CD4-positive, alpha-beta T cell treated with Interleukin-4 for 4 hours (primary cell): ENCODE results near the gene LRRTM2.

ENCODE experiments used
- DNase-seq: peaks from one replicate; pipeline ENCODE4 v3.0.0-alpha.2; 2020

Gene LRRTM2

GRCh38 chr5:138833726-138834480, 41.2 kb downstream of the LRRTM2 start:
- no peak for DNase-seq

GRCh38 chr5:138833080-138833479, 42.1 kb downstream of the LRRTM2 start:
- DNase-seq = no peak

DNA sequence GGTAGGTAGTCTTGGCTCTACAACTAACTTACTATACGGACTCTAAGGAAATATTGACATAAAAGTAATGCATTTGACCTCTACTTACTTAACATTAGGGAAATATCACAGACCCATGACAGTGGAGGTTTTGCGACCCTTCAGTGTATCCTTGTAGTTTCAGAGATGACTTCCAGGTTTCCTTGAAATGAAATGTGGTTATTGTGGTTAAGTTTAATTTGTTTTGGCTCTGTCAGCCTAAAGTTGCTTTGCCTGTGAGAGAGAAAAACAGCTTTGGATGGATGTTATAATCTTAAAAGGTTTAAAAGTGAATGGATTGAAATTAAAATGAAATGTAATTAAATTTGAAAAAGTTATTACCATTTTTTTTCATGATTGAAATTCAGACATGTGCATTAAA, 42.9 kb downstream of the LRRTM2 start:
- no peak for DNase-seq

- no peak for DNase-seq
Observed at GRCh38 chr5:138831703-138832102, 43.4 kb downstream of the LRRTM2 start.

DNA sequence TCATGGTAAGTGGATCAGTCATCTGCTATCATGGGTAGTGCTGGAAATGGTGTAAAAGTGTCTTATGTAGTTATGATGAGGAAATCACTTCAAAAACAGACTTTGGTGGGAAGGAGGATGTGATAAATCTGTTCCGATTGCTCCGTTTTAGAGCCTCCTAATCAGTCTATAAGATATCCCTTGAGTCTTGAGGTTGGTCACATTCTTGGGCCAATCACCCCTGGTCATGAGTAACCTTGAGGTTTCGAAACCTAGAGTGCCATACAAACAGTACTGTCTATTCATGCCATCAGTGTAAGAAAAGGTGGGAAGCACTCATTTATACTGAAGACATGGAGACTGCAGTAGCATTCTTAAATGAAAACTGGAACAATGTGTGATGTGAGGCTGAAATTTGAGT, 45.8 kb downstream of the LRRTM2 start:
- DNase-seq = no peak

- no peak for DNase-seq
Observed at GRCh38 chr5:138828556-138828955, 46.6 kb downstream of the LRRTM2 start.

- no peak for DNase-seq
Observed at GRCh38 chr5:138824924-138825863, 49.9 kb downstream of the LRRTM2 start.

DNA sequence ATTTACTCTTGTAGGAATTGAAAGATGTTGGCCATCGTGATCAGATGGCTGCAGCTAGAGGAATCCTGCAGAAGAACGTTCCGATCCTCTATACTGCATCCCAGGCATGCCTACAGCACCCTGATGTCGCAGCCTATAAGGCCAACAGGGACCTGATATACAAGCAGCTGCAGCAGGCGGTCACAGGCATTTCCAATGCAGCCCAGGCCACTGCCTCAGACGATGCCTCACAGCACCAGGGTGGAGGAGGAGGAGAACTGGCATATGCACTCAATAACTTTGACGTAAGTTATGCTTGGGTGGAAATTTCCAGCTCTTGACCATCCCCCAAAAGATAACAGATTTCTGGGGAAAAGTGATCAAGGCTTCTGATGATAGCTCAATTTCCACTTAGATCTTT, 50.6 kb downstream of the LRRTM2 start:
- DNase-seq = no peak

GRCh38 chr5:138820695-138821094, 54.4 kb downstream of the LRRTM2 start:
- no peak for DNase-seq

DNA sequence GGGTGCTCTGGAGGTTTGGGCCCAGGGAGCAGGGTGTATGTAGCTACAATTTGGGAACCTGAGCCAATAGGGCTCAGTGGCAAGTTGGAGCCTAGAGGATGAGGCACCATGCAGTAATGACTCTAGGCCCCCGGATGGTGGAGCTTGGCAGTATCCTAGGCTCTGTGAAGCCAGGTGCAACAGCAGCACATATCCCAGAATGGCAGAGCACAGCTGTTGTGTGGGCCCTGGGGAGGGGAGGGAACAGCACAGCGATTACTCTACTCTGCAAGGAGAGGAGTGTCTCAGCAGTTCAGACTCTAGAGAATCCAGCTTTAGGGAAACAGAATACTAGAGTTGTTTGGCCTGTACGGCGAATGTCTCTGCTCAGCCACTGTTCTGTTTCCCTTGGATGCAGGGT, 56.1 kb downstream of the LRRTM2 start:
- DNase-seq = no peak
